Limb (tissue), 2 donors: ENCODE data around the gene AARS2.
A peak's percentile ranks its signal among the peaks of the same experiment; 100 is the strongest.
"Not testable (repeated sequence)": the region's sequence is repeated elsewhere in the genome, so short reads cannot be mapped to it uniquely, and the experiment has no call there.

Source experiments
- DNase-seq, 2 donors: peaks; one replicate each; pipeline ENCODE4 v3.0.0-alpha.2; 2016; ENCODE audit errors: extremely low spot score in 2 of 2

The AARS2 gene

GRCh38 chr6:44312901-44313788 lies at the start of gene AARS2:
AARS2 (minus strand) TSS chr6:44313347; CDS start chr6:44313323, 24 bp downstream.
- peak; percentile 89 to 95 for DNase-seq

- no peak for DNase-seq
These were observed 48.8 kb upstream of the AARS2 start for GRCh38 chr6:44361947-44362346.

- DNase-seq: no peak
These were observed 46.8 kb upstream of the AARS2 start for GRCh38 chr6:44359973-44360372.

- no peak for DNase-seq
These were observed 43.3 kb upstream of the AARS2 start for GRCh38 chr6:44356487-44356886.

- no peak for DNase-seq
These were observed 42.5 kb upstream of the AARS2 start for GRCh38 chr6:44355640-44356039.

- no peak for DNase-seq
These were observed 40.2 kb upstream of the AARS2 start for GRCh38 chr6:44353336-44353735.

GRCh38 chr6:44352259-44352658 lies 39.1 kb upstream of the AARS2 start:
- DNase-seq: no peak

GRCh38 chr6:44350650-44350994 lies 37.5 kb upstream of the AARS2 start:
- DNase-seq: not testable (repeated sequence)

GRCh38 chr6:44349904-44350649 lies 36.9 kb upstream of the AARS2 start:
- no peak for DNase-seq

GRCh38 chr6:44346818-44347217 lies 33.7 kb upstream of the AARS2 start:
- DNase-seq: not testable (repeated sequence)

GRCh38 chr6:44342489-44342888 lies 29.3 kb upstream of the AARS2 start, which contains the start of gene SPATS1:
SPATS1 (plus strand) TSS chr6:44342650; CDS start chr6:44343096, 446 bp downstream.
- DNase-seq: peak in 1 of 2 donors; percentile 56

GRCh38 chr6:44342052-44342451 lies 28.9 kb upstream of the AARS2 start:
- no peak for DNase-seq

- no peak for DNase-seq
These were observed 28.1 kb upstream of the AARS2 start for GRCh38 chr6:44341095-44341890.

GRCh38 chr6:44339763-44340625 lies 26.8 kb upstream of the AARS2 start:
- no peak for DNase-seq

- peak in 1 of 2 donors; percentile 45 for DNase-seq
These were observed 26.2 kb upstream of the AARS2 start for GRCh38 chr6:44339301-44339700.

GRCh38 chr6:44338228-44339122 lies 25.3 kb upstream of the AARS2 start:
- peak; percentile 69 to 79 for DNase-seq

GRCh38 chr6:44335631-44336030 lies 22.5 kb upstream of the AARS2 start:
- DNase-seq: no peak

GRCh38 chr6:44333942-44334341 lies 20.8 kb upstream of the AARS2 start:
- DNase-seq: no peak

- DNase-seq: no peak
These were observed 20.2 kb upstream of the AARS2 start for GRCh38 chr6:44333273-44333919.
